HG03521 (cell line): ENCODE data around the gene SIK1.
"Not testable (repeated sequence)": the region's sequence is repeated elsewhere in the genome, so short reads cannot be mapped to it uniquely, and the experiment has no call there.

Source experiments
- ATAC-seq: cut with Tn5 transposase; IDR thresholded peaks from one replicate; pipeline ENCODE4 v1.9.1; 2021; ENCODE audit warnings: mild to moderate bottlenecking, moderate library complexity; ENCODE audit not compliant: unreplicated experiment

SIK1 gene

GRCh38 chr21:43426404-43427241 is at the start of gene SIK1:
Gene SIK1, minus strand, starts transcription at chr21:43427131. Its CDS starts 953 bp downstream, at chr21:43426178.
- ATAC-seq, result not testable (repeated sequence)

- ATAC-seq, result not testable (repeated sequence)
These were observed 44.8 kb upstream of the SIK1 start for GRCh38 chr21:43471597-43472242.

- ATAC-seq, result not testable (repeated sequence)
These were observed 43.0 kb upstream of the SIK1 start for GRCh38 chr21:43469719-43470458.

GRCh38 chr21:43467785-43468184 is 40.9 kb upstream of the SIK1 start:
- ATAC-seq, result no peak

- ATAC-seq, result not testable (repeated sequence)
These were observed 38.2 kb upstream of the SIK1 start for GRCh38 chr21:43465159-43465558.

- not testable (repeated sequence) for ATAC-seq
These were observed 36.7 kb upstream of the SIK1 start for GRCh38 chr21:43463498-43464261.

- ATAC-seq, result not testable (repeated sequence)
These were observed 36.0 kb upstream of the SIK1 start for GRCh38 chr21:43462932-43463331.

- not testable (repeated sequence) for ATAC-seq
These were observed 33.5 kb upstream of the SIK1 start for GRCh38 chr21:43460475-43460874.

GRCh38 chr21:43458995-43459394 is 32.1 kb upstream of the SIK1 start:
- not testable (repeated sequence) for ATAC-seq

GRCh38 chr21:43456616-43457314 is 29.8 kb upstream of the SIK1 start:
- ATAC-seq, result not testable (repeated sequence)

- not testable (repeated sequence) for ATAC-seq
These were observed 28.8 kb upstream of the SIK1 start for GRCh38 chr21:43455717-43456116.

- ATAC-seq, result not testable (repeated sequence)
These were observed 27.2 kb upstream of the SIK1 start for GRCh38 chr21:43454176-43454575.

- ATAC-seq, result not testable (repeated sequence)
These were observed 24.9 kb upstream of the SIK1 start for GRCh38 chr21:43451850-43452249.

GRCh38 chr21:43450287-43450686 is 23.4 kb upstream of the SIK1 start:
- ATAC-seq, result not testable (repeated sequence)

- not testable (repeated sequence) for ATAC-seq
These were observed 20.5 kb upstream of the SIK1 start for GRCh38 chr21:43447353-43447977.

GRCh38 chr21:43446277-43446932 is 19.5 kb upstream of the SIK1 start:
- not testable (repeated sequence) for ATAC-seq

GRCh38 chr21:43444524-43444923 is 17.6 kb upstream of the SIK1 start:
- not testable (repeated sequence) for ATAC-seq

- not testable (repeated sequence) for ATAC-seq
These were observed 15.6 kb upstream of the SIK1 start for GRCh38 chr21:43442571-43442970.
